Liver (tissue), 9 donors: ENCODE results near the gene FKBP15. TPM values are rescaled to one million over a fixed set of nuclear protein-coding genes. Genes with fewer than 3 reads are reported as not detected.

ENCODE experiments used
- DNase-seq: peaks from one replicate; pipeline ENCODE4 v3.0.0-alpha.2; 2017; ENCODE audit warnings: low spot score
- H3K27ac ChIP-seq, 2 donors: one replicate each; pipeline ENCODE4 v1.7.0; 2013; ENCODE audit warnings: inconsistent platforms in 2 of 2, low read length in 2 of 2, control low read depth in 1 of 2, low read depth in 1 of 2, mild to moderate bottlenecking in 1 of 2
- H3K27me3 ChIP-seq, 4 donors: one replicate each; pipeline versions ENCODE4 v1.6.1 to v1.7.0; 2013; ENCODE audit warnings: low read length in 3 of 4, inconsistent platforms in 1 of 4, mild to moderate bottlenecking in 1 of 4, moderate library complexity in 1 of 4; ENCODE audit not compliant: control insufficient read depth in 4 of 4, insufficient read depth in 4 of 4
- H3K36me3 ChIP-seq, 4 donors: one replicate each; pipeline versions ENCODE4 v1.6.1 to v1.7.0; 2013; ENCODE audit warnings: low read length in 3 of 4, mild to moderate bottlenecking in 3 of 4, low read depth in 1 of 4, moderate library complexity in 1 of 4; ENCODE audit not compliant: control insufficient read depth in 4 of 4, insufficient read depth in 3 of 4
- H3K4me1 ChIP-seq, 4 donors: one replicate each; pipeline versions ENCODE4 v1.6.1 to v1.7.0; 2013; ENCODE audit warnings: low read length in 3 of 4, mild to moderate bottlenecking in 3 of 4, moderate library complexity in 1 of 4; ENCODE audit not compliant: control insufficient read depth in 4 of 4, insufficient read depth in 4 of 4
- H3K4me3 ChIP-seq, 3 donors: one replicate each; pipeline versions ENCODE4 v1.6.1 to v1.7.0; 2013; ENCODE audit warnings: low read length in 3 of 3, control low read depth in 1 of 3, low read depth in 1 of 3, mild to moderate bottlenecking in 1 of 3
- H3K9ac ChIP-seq, 2 donors: one replicate each; pipeline ENCODE4 v1.7.0; 2013; ENCODE audit warnings: low read length in 2 of 2, mild to moderate bottlenecking in 2 of 2, moderate library complexity in 2 of 2, control low read depth in 1 of 2, low read depth in 1 of 2
- H3K9me3 ChIP-seq, 4 donors: one replicate each; pipeline versions ENCODE4 v1.6.1 to v1.7.0; 2013; ENCODE audit warnings: low read length in 3 of 4; ENCODE audit not compliant: control insufficient read depth in 4 of 4
- ATF3 ChIP-seq: IDR thresholded peaks from 2 replicates; pipeline ENCODE4 v1.6.1; 2016; ENCODE audit warnings: antibody characterized with exemption
- CTCF ChIP-seq: fragments of 150-350 bp; IDR thresholded peaks from 2 replicates; pipeline ENCODE4 v1.5.1; 2017; ENCODE audit warnings: improper control_type of control experiment, low read depth, low read length; ENCODE audit not compliant: missing input control
- EGR1 ChIP-seq, 2 donors: IDR thresholded peaks; 2 replicates each; pipeline ENCODE4 v1.6.1; 2016 to 2018; ENCODE audit warnings: antibody characterized with exemption in 2 of 2, low read depth in 2 of 2
- FOXA1 ChIP-seq: IDR thresholded peaks from 2 replicates; pipeline ENCODE4 v1.6.1; 2016; ENCODE audit warnings: antibody characterized with exemption
- FOXA2 ChIP-seq: IDR thresholded peaks from 2 replicates; pipeline ENCODE4 v1.6.1; 2016; ENCODE audit warnings: antibody characterized with exemption
- GABPA ChIP-seq, 2 donors: IDR thresholded peaks in 1 of 2; conservative IDR thresholded peaks in 1 of 2; 2 replicates each; pipeline ENCODE4 v1.6.1; 2016; ENCODE audit warnings: antibody characterized with exemption in 2 of 2, mild to moderate bottlenecking in 1 of 2, moderate library complexity in 1 of 2
- JUND ChIP-seq, 2 donors: IDR thresholded peaks; 2 replicates each; pipeline ENCODE4 v1.6.1; 2016; ENCODE audit warnings: antibody characterized with exemption in 2 of 2
- MAX ChIP-seq: IDR thresholded peaks from 2 replicates; pipeline ENCODE4 v1.6.1; 2016; ENCODE audit warnings: antibody characterized with exemption
- NR2F2 ChIP-seq: IDR thresholded peaks from 2 replicates; pipeline ENCODE4 v1.6.1; 2016; ENCODE audit warnings: antibody characterized with exemption
- RXRA ChIP-seq, 2 donors: IDR thresholded peaks; 2 replicates each; pipeline ENCODE4 v1.6.1; 2017 to 2018; ENCODE audit warnings: antibody characterized with exemption in 2 of 2, mild to moderate bottlenecking in 1 of 2
- SP1 ChIP-seq: IDR thresholded peaks from 2 replicates; pipeline ENCODE4 v1.6.1; 2018; ENCODE audit warnings: antibody characterized with exemption, mild to moderate bottlenecking
- WGBS: extraction: QIAGEN DNeasy Blood & Tissue Kit; methylation state at CpG from one replicate; pipeline ENCODE4 v1.1.7; 2013; 5-methylcytosine and 5-hydroxymethylcytosine counted together
- polyA plus RNA-seq, 2 donors: library from polyadenylated mRNA; stranded (reverse) in 1 of 2; unstranded in 1 of 2; fragments of 200-250 nt in 1 of 2; fragments of >200 nt in 1 of 2; fragmentation: Nextera tagmentation in 1 of 2; extraction: Ambion mirVana in 1 of 2; gene quantifications; one replicate each; pipeline versions ENCODE4 v1.2.1 to v1.2.3, GENCODE V29; 2013 to 2015
- total RNA-seq, 2 donors: library from RNA; depleted of rRNA; stranded (reverse); fragments of >200 nt; gene quantifications; one replicate each; pipeline ENCODE4 v1.2.3, GENCODE V29; 2014
- donor health status: healthy.
- donor health status: healthy.
- donor health status: healthy.
- donor health status: healthy.
- donor health status: healthy.

FKBP15 gene
- total and polyA plus RNA-seq, 4 donors = 6.2 to 18.2 (median 12.9) TPM

- TF ChIP-seq CTCF (no peak), FOXA2 (no peak), ATF3 (peak; percentile 96)
Observed at GRCh38 chr9:113222482-113222841, 1.4 kb upstream of the FKBP15 start (continued).

GRCh38 chr9:113221800-113222481 lies 864 bp upstream of the FKBP15 start:
- no peaks in the 10 kb centered on the region for H3K9me3 ChIP-seq
- H3K27me3 ChIP-seq = no peaks in the 10 kb centered on the region
- H3K9ac ChIP-seq = peak overlapping the region; percentile 92 to 95
- H3K27ac ChIP-seq = peak overlapping the region; percentile 94 to 95
- TF ChIP-seq NR2F2 = peak; percentile 8
- no peak for TF ChIP-seq MAX
- H3K36me3 ChIP-seq = peaks cover 0 to 6% (median under 1%) of the 10 kb centered on the region in 4 donors
- WGBS = 4% methylated on average over 20 of the region's 20 CpGs
- peak overlapping the region; percentile 87 to 94 (median 89) for H3K4me3 ChIP-seq
- H3K4me1 ChIP-seq = peaks cover 5 to 50% (median 39%) of the 10 kb centered on the region in 4 donors
- peak; percentile 41 for DNase-seq

GRCh38 chr9:113220467-113221002 lies 542 bp downstream of the FKBP15 start:
- Histone ChIP-seq H3K27ac (peak overlapping the region; percentile 88 to 94), H3K9me3 (no peaks in the 10 kb centered on the region), H3K9ac (peak overlapping the region; percentile 82 to 96), H3K4me1 (peaks cover 5 to 47% (median 39%) of the 10 kb centered on the region in 4 donors), H3K27me3 (no peaks in the 10 kb centered on the region), H3K4me3 (peak overlapping the region; percentile 61 to 97 (median 96)), H3K36me3 (peaks cover 0 to 6% (median 0%) of the 10 kb centered on the region in 4 donors)
- WGBS = 6% methylated on average over 11 of the region's 11 CpGs
- TF ChIP-seq FOXA1 = no peak
- no peak for TF ChIP-seq MAX
- TF ChIP-seq CTCF = no peak
- TF ChIP-seq EGR1 (IDR thresholded peaks at IDR 0.05; ENCODE audit: low read depth in 2 of 2) = no peak
- no peak for TF ChIP-seq JUND (IDR thresholded peaks at IDR 0.05)
- no peak for TF ChIP-seq GABPA (IDR thresholded peaks at IDR 0.05 in 1 of 2, conservative IDR thresholded peaks at IDR 0.05 in 1 of 2)
- no peak for TF ChIP-seq RXRA (IDR thresholded peaks at IDR 0.05)
- TF ChIP-seq ATF3 = no peak
- no peak for TF ChIP-seq NR2F2
- TF ChIP-seq SP1 = no peak
- DNase-seq = no peak
